HG03196 (cell line): ENCODE results near the gene PCBP3.
"Not testable (repeated sequence)": the region's sequence is repeated elsewhere in the genome, so short reads cannot be mapped to it uniquely, and the experiment has no call there.

Source experiments
- ATAC-seq: cut with Tn5 transposase; IDR thresholded peaks from one replicate; pipeline ENCODE4 v1.9.1; 2021; ENCODE audit not compliant: unreplicated experiment

The PCBP3 gene

GRCh38 chr21:45973475-45974072, 330.0 kb downstream of the PCBP3 start:
- ATAC-seq: no peak

GRCh38 chr21:45974073-45975019, 330.8 kb downstream of the PCBP3 start:
- ATAC-seq: no peak

- no peak for ATAC-seq
Measured at GRCh38 chr21:45975020-45975666, 331.6 kb downstream of the PCBP3 start.

- not testable (repeated sequence) for ATAC-seq
Measured at GRCh38 chr21:45975667-45976409, 332.3 kb downstream of the PCBP3 start.

- no peak for ATAC-seq
Measured at GRCh38 chr21:45976701-45977311, 333.3 kb downstream of the PCBP3 start.

GRCh38 chr21:45977396-45977795, 333.9 kb downstream of the PCBP3 start:
- no peak for ATAC-seq

- ATAC-seq: no peak
Measured at GRCh38 chr21:45979141-45979631, 335.7 kb downstream of the PCBP3 start.

- ATAC-seq: no peak
Measured at GRCh38 chr21:45979651-45980050, 336.1 kb downstream of the PCBP3 start.

- ATAC-seq: no peak
Measured at GRCh38 chr21:45980271-45980670, 336.7 kb downstream of the PCBP3 start.

- ATAC-seq: no peak
Measured at GRCh38 chr21:45980697-45981096, 337.2 kb downstream of the PCBP3 start.

- no peak for ATAC-seq
Measured at GRCh38 chr21:45981151-45982091, 337.9 kb downstream of the PCBP3 start, which contains the start of gene COL6A1. Gene COL6A1, plus strand, starts transcription at chr21:45981770. Its CDS starts 81 bp downstream, at chr21:45981851.

- no peak for ATAC-seq
Measured at GRCh38 chr21:45982092-45982757, 338.7 kb downstream of the PCBP3 start.

GRCh38 chr21:45982758-45983648, 339.5 kb downstream of the PCBP3 start:
- no peak for ATAC-seq

- ATAC-seq: no peak
Measured at GRCh38 chr21:45983649-45983965, 340.1 kb downstream of the PCBP3 start.

- ATAC-seq: no peak
Measured at GRCh38 chr21:45983981-45984551, 340.5 kb downstream of the PCBP3 start.

- no peak for ATAC-seq
Measured at GRCh38 chr21:45984584-45985095, 341.1 kb downstream of the PCBP3 start.
